Measurements from ENCODE around the gene FYN. TPM values are rescaled to one million over a fixed set of nuclear protein-coding genes. Genes with fewer than 3 reads are reported as not detected.

FYN gene
- total RNA-seq, 2 donors from 2014 or later, result 25.7 to 83.1 TPM

DNA sequence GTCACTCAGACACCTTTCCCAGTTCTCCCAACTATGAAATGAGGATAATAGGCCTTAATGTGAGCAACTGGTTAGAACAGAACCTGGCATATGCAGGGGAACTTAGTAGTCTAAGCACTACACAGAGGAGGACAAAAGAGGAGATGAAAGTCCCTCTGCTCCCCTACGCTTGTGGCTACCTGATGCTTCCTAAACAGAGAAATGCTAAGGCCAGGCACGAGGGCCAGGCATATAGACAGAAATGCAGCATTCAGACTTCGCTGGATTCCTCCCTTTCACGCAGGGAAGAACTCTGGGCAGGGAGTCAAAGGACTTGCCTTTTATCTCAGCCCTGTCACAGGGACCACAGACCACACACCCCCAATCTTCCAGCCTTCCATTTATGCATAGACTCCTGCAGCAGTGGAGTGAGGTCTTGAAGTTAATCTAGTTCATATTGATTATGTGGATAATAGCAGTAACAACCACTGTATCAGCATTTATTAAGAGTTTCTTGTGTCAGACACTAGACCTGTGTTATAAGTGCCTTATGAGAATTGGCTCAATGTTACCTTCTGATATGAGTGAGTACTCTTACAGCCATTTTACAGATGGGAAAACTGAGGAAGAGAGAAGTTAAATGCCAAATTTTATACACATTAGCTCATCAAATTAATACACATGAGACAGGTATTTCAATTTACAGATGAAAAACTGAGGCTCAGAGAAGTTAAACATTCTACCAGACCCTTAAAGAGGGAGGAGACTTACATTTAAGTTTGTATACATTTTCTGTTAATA is 240.6 kb downstream of the FYN start:
- WGBS, 2 donors, result 86 to 88% methylated on average over 4 of the region's 4 CpGs
- Histone ChIP-seq H3K27me3 (no peaks in the 10 kb centered on the region), H3K4me3 (no peak overlapping the region), H3K4me1 (no peaks in the 10 kb centered on the region), H3K36me3 (replicated peaks in 1 of 2; ENCODE audit: insufficient read depth in 1 of 2, low read depth in 2 of 2) (no peaks in the 10 kb centered on the region), H3K9me3 (no peaks in the 10 kb centered on the region), H3K27ac (no peak overlapping the region)
- DNase-seq (no peak), ATAC-seq (no peak)
- TF ChIP-seq, protein P1, sequence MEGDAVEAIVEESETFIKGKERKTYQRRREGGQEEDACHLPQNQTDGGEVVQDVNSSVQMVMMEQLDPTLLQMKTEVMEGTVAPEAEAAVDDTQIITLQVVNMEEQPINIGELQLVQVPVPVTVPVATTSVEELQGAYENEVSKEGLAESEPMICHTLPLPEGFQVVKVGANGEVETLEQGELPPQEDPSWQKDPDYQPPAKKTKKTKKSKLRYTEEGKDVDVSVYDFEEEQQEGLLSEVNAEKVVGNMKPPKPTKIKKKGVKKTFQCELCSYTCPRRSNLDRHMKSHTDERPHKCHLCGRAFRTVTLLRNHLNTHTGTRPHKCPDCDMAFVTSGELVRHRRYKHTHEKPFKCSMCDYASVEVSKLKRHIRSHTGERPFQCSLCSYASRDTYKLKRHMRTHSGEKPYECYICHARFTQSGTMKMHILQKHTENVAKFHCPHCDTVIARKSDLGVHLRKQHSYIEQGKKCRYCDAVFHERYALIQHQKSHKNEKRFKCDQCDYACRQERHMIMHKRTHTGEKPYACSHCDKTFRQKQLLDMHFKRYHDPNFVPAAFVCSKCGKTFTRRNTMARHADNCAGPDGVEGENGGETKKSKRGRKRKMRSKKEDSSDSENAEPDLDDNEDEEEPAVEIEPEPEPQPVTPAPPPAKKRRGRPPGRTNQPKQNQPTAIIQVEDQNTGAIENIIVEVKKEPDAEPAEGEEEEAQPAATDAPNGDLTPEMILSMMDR (IDR thresholded peaks at IDR 0.05), result no peak
- no peak for TF ChIP-seq POLR2A (IDR thresholded peaks at IDR 0.05)
- intact Hi-C loops (cut with DNase I), result no loop called here

DNA sequence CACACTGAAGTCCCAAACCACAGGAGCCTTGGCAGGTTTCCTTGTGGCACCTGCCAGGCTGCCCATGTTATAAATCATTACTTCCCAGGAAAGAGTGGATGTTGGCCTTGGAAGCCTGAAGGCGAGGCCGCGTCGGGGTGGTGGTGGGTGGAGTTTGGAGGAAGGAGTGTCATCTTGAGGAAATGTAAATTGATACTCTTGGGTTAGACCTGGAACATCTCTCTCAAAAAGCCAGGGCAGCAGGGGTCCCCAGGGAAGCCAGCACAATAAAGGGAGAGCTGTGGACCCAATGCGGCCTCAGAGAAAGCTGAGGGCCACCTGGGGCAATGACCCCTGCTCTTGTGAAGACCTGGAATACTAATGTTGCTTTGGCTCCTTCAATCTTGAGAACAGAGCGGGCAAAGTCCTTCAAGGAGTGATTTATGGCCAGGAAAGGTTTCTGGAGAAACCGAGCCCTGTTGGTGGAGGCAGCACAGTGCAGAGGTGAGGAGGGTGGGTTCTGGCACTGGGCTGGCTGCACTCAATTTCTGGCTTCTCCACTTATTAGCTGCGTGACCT is 241.3 kb downstream of the FYN start:
- TF ChIP-seq, protein P1 (IDR thresholded peaks at IDR 0.05), result no peak
- no peak for TF ChIP-seq POLR2A (IDR thresholded peaks at IDR 0.05)
- 37 to 45% methylated on average over 8 of the region's 8 CpGs for WGBS, 2 donors
- peak in 3 of 4 donors; percentile 29 to 39 (median 30) for DNase-seq
- Histone ChIP-seq H3K27ac (no peak overlapping the region), H3K4me1 (no peaks in the 10 kb centered on the region), H3K27me3 (no peaks in the 10 kb centered on the region), H3K36me3 (replicated peaks in 1 of 2; ENCODE audit: insufficient read depth in 1 of 2, low read depth in 2 of 2) (no peaks in the 10 kb centered on the region), H3K4me3 (no peak overlapping the region), H3K9me3 (no peaks in the 10 kb centered on the region)
- ATAC-seq, result peak; percentile 35
- intact Hi-C loops (cut with DNase I), result no loop called here

DNA sequence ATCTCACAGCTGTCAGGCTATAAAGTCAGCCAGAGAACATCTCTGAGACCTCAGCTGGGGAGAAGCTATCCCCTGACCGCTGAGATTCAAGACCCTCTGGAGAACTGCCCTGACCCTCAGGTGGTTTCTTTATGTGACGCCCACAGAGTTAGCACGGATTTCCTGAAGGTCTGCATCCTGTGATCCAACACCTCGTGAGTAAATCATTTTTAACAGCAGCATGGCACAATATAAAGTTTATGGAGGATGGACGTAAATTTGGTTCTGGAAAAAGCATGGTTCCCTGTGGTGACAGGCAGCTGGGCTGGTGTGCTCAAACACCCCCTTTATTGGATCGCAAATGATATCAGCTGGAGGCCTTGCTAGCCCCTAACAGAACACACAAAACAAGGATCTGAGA is 242.2 kb downstream of the FYN start:
- DNase-seq (no peak), ATAC-seq (no peak)
- Histone ChIP-seq H3K9me3 (no peaks in the 10 kb centered on the region), H3K36me3 (replicated peaks in 1 of 2; ENCODE audit: insufficient read depth in 1 of 2, low read depth in 2 of 2) (no peaks in the 10 kb centered on the region), H3K27ac (no peak overlapping the region), H3K4me3 (no peak overlapping the region), H3K4me1 (peaks cover 6% of the 10 kb centered on the region), H3K27me3 (no peaks in the 10 kb centered on the region)
- 58 to 77% methylated on average over 6 of the region's 6 CpGs for WGBS, 2 donors
- TF ChIP-seq POLR2A (IDR thresholded peaks at IDR 0.05), result no peak
- TF ChIP-seq, protein P1 (IDR thresholded peaks at IDR 0.05), result no peak
- intact Hi-C loops (cut with DNase I), result no loop called here

DNA sequence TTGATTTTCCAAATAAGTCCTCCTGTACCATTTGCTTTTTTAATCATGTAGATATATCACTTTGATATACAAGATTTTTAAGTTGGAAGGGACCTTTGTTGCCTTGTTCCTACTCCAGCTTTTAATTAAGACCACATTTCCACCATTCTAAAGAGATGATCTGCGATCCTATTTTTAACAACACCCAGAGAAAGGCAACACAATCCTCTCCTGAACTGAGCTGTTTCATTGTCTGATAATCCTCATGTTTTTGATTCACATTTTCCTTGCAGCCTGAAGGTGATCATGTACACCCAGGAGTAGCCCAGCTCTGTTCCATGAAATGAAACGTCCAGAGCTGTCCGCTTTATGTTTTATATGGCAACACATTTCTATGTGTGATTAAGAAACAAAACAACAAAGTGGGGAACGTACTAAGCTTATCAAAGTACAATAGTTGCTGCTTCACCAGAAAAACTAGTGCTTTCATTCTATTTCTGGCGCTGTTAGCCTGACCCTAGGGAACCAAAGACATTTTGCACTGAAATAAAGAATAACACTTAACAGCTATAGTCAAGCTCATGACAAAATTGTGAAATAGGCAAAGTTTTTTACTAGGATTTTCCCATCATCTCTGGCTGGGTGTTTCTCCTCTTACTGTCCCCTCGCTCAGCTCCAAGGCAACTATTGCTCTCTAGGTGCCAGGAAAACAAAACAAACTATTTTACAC is 245.0 kb downstream of the FYN start:
- Histone ChIP-seq H3K4me3 (no peak overlapping the region), H3K4me1 (peaks cover 9% of the 10 kb centered on the region), H3K27ac (no peak overlapping the region), H3K9me3 (no peaks in the 10 kb centered on the region), H3K27me3 (no peaks in the 10 kb centered on the region), H3K36me3 (replicated peaks in 1 of 2; ENCODE audit: insufficient read depth in 1 of 2, low read depth in 2 of 2) (no peaks in the 10 kb centered on the region)
- DNase-seq (no peak), ATAC-seq (no peak)
- no peak for TF ChIP-seq POLR2A (IDR thresholded peaks at IDR 0.05)
- TF ChIP-seq, protein P1 (IDR thresholded peaks at IDR 0.05), result no peak
- WGBS, 2 donors, result 84% methylated on average over 6 of the region's 6 CpGs
- intact Hi-C loops (cut with DNase I), result no loop called here
